ENCODE measurements around the gene C2CD2L.

The C2CD2L gene

DNA sequence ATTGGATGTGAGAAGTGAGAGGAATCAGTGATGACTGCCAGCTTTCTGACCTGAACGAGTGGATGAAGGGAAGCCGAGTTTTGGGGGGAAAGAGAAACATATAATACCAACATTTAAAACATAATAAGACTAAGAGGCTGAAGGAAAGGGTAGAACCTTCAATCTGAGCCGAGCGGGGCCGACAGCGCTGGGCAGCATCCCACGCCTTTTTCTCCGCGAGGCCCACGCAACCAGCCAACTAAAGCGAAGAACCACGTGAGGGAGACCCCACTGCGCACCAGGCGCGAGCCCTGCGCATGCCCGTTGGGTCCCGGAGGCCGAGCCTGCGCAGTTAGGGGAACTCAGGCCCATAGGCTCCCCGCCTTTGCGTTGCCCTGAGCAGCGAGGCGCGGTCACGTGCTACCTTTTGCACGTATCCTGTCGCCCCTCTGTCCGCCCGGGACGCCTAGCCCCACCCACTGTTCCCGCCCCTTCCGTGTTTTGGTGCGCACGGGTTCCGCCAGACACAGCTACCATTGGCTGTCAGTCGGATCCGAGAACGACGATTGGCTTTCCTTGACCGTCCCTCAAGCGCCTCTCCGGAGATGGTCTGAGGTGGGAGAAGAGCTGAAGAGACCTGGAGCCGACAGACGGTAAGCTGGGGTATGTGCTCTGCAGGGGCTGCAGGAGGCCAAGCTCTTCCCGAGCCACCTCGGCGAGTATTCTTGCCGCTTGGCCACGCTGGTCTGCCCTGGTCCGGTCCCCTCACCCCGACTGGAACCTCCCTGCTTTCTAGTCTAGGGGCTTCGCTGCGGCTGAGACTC is 14.1 kb downstream of the C2CD2L start, which contains the start of gene HINFP:
Gene HINFP, plus strand, starts transcription at position 573 of the 803 bp plus-strand sequence. CDS start 5,365 bp downstream, outside the sequence.
- peak; percentile 99 to 100 for DNase-seq (ENCODE audit: low read depth in 1 of 2, low spot score in 1 of 2)
- Histone ChIP-seq H3K27me3 (ENCODE audit: insufficient read depth, poor library complexity, severe bottlenecking) (no peaks in the 10 kb centered on the region), H3K4me3 (replicated peaks; ENCODE audit: insufficient read depth, low read length) (peak within 1 kb of the TSS; percentile 94), H3K27ac (replicated peaks) (peak within 1 kb of the TSS; percentile 73)
- TF ChIP-seq GABPA (IDR thresholded peaks at IDR 0.05; ENCODE audit: low read depth) (peak; percentile 64; the same call in 1 of the 2 replicates), POLR2AphosphoS5 (IDR thresholded peaks at IDR 0.05; ENCODE audit: low read depth) (peak; percentile 84), SPI1 (IDR thresholded peaks at IDR 0.05; ENCODE audit: borderline replicate concordance, low read depth) (peak; percentile 19; the same call in 1 of the 2 replicates)
- TF ChIP-seq, protein P1, sequence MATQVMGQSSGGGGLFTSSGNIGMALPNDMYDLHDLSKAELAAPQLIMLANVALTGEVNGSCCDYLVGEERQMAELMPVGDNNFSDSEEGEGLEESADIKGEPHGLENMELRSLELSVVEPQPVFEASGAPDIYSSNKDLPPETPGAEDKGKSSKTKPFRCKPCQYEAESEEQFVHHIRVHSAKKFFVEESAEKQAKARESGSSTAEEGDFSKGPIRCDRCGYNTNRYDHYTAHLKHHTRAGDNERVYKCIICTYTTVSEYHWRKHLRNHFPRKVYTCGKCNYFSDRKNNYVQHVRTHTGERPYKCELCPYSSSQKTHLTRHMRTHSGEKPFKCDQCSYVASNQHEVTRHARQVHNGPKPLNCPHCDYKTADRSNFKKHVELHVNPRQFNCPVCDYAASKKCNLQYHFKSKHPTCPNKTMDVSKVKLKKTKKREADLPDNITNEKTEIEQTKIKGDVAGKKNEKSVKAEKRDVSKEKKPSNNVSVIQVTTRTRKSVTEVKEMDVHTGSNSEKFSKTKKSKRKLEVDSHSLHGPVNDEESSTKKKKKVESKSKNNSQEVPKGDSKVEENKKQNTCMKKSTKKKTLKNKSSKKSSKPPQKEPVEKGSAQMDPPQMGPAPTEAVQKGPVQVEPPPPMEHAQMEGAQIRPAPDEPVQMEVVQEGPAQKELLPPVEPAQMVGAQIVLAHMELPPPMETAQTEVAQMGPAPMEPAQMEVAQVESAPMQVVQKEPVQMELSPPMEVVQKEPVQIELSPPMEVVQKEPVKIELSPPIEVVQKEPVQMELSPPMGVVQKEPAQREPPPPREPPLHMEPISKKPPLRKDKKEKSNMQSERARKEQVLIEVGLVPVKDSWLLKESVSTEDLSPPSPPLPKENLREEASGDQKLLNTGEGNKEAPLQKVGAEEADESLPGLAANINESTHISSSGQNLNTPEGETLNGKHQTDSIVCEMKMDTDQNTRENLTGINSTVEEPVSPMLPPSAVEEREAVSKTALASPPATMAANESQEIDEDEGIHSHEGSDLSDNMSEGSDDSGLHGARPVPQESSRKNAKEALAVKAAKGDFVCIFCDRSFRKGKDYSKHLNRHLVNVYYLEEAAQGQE (IDR thresholded peaks at IDR 0.05; ENCODE audit: insufficient replicate concordance, low read depth), result no peak

DNA sequence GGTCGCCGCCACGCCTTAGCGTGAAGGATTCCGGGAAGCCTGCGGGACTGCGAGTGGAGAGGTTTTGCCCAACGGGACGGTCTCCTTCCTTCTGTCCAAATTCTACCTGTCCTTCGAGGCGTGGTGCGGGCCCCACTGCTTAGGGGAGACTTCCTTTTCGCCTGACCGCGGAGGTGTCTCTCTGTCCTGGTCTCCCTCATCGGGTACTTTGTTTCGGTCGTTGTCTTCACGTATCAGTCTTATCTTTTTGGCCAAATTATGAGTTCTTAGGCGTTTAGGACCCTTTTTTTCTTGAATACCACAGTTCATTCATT is 14.6 kb downstream of the C2CD2L start:
- H3K4me3 ChIP-seq (replicated peaks; ENCODE audit: insufficient read depth, low read length), result peak overlapping the region; percentile 94
- peak overlapping the region; percentile 73 for H3K27ac ChIP-seq (replicated peaks)
- H3K27me3 ChIP-seq (ENCODE audit: insufficient read depth, poor library complexity, severe bottlenecking), result no peaks in the 10 kb centered on the region
- DNase-seq (ENCODE audit: low read depth in 1 of 2, low spot score in 1 of 2), result no peak
- TF ChIP-seq, protein P2, sequence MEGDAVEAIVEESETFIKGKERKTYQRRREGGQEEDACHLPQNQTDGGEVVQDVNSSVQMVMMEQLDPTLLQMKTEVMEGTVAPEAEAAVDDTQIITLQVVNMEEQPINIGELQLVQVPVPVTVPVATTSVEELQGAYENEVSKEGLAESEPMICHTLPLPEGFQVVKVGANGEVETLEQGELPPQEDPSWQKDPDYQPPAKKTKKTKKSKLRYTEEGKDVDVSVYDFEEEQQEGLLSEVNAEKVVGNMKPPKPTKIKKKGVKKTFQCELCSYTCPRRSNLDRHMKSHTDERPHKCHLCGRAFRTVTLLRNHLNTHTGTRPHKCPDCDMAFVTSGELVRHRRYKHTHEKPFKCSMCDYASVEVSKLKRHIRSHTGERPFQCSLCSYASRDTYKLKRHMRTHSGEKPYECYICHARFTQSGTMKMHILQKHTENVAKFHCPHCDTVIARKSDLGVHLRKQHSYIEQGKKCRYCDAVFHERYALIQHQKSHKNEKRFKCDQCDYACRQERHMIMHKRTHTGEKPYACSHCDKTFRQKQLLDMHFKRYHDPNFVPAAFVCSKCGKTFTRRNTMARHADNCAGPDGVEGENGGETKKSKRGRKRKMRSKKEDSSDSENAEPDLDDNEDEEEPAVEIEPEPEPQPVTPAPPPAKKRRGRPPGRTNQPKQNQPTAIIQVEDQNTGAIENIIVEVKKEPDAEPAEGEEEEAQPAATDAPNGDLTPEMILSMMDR (IDR thresholded peaks at IDR 0.05; ENCODE audit: insufficient read depth, low read length), result no peak
- TF ChIP-seq SPI1 (IDR thresholded peaks at IDR 0.05; ENCODE audit: borderline replicate concordance, low read depth) (no peak), GABPA (IDR thresholded peaks at IDR 0.05; ENCODE audit: low read depth) (no peak), POLR2AphosphoS5 (IDR thresholded peaks at IDR 0.05; ENCODE audit: low read depth) (no peak)
- TF ChIP-seq, protein P1 (IDR thresholded peaks at IDR 0.05; ENCODE audit: insufficient replicate concordance, low read depth), result no peak

DNA sequence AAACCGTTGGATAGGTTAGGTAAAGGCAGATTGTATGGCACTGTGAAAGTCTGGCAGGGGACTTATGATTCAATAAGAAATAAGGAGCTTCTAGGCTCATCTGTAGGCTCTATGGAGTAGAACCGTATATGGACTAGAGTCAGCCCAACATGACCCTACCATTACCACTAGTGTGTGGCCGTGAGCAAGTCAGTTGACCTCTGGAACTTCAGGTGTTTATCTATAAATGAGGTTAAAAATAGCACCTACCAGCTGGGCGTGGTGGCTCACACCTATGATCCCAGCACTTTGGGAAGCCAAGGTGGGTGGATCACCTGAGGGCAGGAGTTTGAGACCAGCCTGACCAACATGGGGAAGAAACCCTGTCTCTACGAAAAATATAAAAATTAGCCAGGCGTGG is 18.7 kb downstream of the C2CD2L start:
- Histone ChIP-seq H3K4me3 (replicated peaks; ENCODE audit: insufficient read depth, low read length) (no peak overlapping the region), H3K27ac (replicated peaks) (no peak overlapping the region), H3K27me3 (ENCODE audit: insufficient read depth, poor library complexity, severe bottlenecking) (no peaks in the 10 kb centered on the region)
- no peak for TF ChIP-seq GABPA (IDR thresholded peaks at IDR 0.05; ENCODE audit: low read depth)
- TF ChIP-seq POLR2AphosphoS5 (IDR thresholded peaks at IDR 0.05; ENCODE audit: low read depth), result no peak
- TF ChIP-seq, protein P2 (IDR thresholded peaks at IDR 0.05; ENCODE audit: insufficient read depth, low read length), result no peak
- TF ChIP-seq, protein P1 (IDR thresholded peaks at IDR 0.05; ENCODE audit: insufficient replicate concordance, low read depth), result no peak
- no peak for TF ChIP-seq SPI1 (IDR thresholded peaks at IDR 0.05; ENCODE audit: borderline replicate concordance, low read depth)
- DNase-seq (ENCODE audit: low read depth in 1 of 2, low spot score in 1 of 2), result no peak

Measured in HL-60 (cell line).